GM19467 (cell line): Measurements from ENCODE around the gene CTBP2.

ENCODE experiments used
- ATAC-seq: cut with Tn5 transposase; IDR thresholded peaks from one replicate; pipeline ENCODE4 v1.9.1; 2021; ENCODE audit warnings: mild to moderate bottlenecking, moderate library complexity; ENCODE audit not compliant: unreplicated experiment

CTBP2 gene

GRCh38 chr10:125107166-125107949, 53.0 kb downstream of the CTBP2 start:
- no peak for ATAC-seq

GRCh38 chr10:125106586-125106985, 53.8 kb downstream of the CTBP2 start:
- no peak for ATAC-seq

- ATAC-seq: no peak
Observed at GRCh38 chr10:125105706-125106255, 54.6 kb downstream of the CTBP2 start.

- no peak for ATAC-seq
Observed at GRCh38 chr10:125105155-125105554, 55.2 kb downstream of the CTBP2 start.

GRCh38 chr10:125104559-125104958, 55.8 kb downstream of the CTBP2 start:
- ATAC-seq: no peak

- ATAC-seq: no peak
Observed at GRCh38 chr10:125103924-125104323, 56.4 kb downstream of the CTBP2 start.

GRCh38 chr10:125103466-125103865, 56.9 kb downstream of the CTBP2 start:
- no peak for ATAC-seq

- ATAC-seq: no peak
Observed at GRCh38 chr10:125102821-125103220, 57.5 kb downstream of the CTBP2 start.

- no peak for ATAC-seq
Observed at GRCh38 chr10:125102246-125102645, 58.1 kb downstream of the CTBP2 start.

GRCh38 chr10:125101581-125101980, 58.8 kb downstream of the CTBP2 start:
- no peak for ATAC-seq

- ATAC-seq: no peak
Observed at GRCh38 chr10:125101049-125101448, 59.3 kb downstream of the CTBP2 start.

GRCh38 chr10:125097409-125098070, 62.8 kb downstream of the CTBP2 start:
- ATAC-seq: no peak

- no peak for ATAC-seq
Observed at GRCh38 chr10:125096975-125097374, 63.4 kb downstream of the CTBP2 start.

GRCh38 chr10:125096371-125096770, 64.0 kb downstream of the CTBP2 start:
- no peak for ATAC-seq

GRCh38 chr10:125095776-125096175, 64.6 kb downstream of the CTBP2 start:
- no peak for ATAC-seq

GRCh38 chr10:125095228-125095627, 65.1 kb downstream of the CTBP2 start:
- no peak for ATAC-seq

GRCh38 chr10:125094806-125095205, 65.6 kb downstream of the CTBP2 start:
- ATAC-seq: no peak

GRCh38 chr10:125093974-125094705, 66.2 kb downstream of the CTBP2 start:
- no peak for ATAC-seq

- no peak for ATAC-seq
Observed at GRCh38 chr10:125093199-125093973, 67.0 kb downstream of the CTBP2 start.

GRCh38 chr10:125092564-125093031, 67.8 kb downstream of the CTBP2 start:
- no peak for ATAC-seq

- no peak for ATAC-seq
Observed at GRCh38 chr10:125091891-125092290, 68.5 kb downstream of the CTBP2 start.
